TTC549 (cell line): ENCODE data around the gene PSMG2.

Source experiments
- FAIRE-seq: peaks from 2 replicates; lab custom pipeline; 2012; peaks lifted over from hg19 to GRCh38; lab: Jason Lieb, UNC

Gene PSMG2, protein sequence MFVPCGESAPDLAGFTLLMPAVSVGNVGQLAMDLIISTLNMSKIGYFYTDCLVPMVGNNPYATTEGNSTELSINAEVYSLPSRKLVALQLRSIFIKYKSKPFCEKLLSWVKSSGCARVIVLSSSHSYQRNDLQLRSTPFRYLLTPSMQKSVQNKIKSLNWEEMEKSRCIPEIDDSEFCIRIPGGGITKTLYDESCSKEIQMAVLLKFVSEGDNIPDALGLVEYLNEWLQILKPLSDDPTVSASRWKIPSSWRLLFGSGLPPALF

DNA sequence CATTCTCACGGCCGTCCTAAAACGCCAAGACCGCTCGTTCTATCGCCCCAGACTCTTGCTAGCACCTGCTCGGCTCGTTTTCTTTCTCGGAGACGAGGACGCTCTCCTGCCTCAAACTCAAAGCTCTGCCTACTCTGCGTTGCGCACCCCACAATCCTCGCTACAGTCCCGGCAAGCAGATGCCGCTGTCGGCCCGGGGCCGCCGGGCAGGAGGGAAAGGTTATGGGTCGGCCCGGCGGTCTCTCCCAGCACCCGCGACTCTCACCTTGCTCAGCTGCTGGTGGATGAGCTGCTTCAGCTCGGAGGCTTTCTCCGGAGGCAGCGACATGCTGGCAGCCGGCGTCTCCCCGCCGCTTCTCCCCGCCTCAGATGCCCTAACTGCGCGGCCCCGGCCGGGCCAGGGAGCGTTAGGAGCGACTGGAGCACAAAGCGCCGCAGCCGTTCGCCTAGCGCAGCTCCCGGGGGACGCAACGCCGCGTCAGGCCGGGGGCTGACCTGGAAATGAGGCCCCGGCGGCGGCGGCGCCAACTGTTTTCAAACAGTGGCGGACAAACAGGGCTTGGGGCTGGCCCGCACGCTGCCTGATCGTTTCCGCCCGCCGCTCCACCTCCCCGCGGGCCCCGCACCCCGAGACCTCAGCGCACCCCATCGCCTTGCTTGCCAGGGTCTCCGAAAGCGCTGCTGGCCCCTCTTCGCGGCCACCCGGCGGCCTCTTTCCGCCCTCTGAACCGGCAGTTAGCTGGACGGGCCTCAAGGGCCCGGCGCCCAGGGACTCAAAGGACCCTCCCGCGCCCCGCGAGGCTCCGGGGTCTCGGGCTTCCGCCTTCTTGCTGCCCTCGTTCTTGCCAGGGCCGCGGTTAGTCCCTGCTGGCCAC is at the start of gene PSMG2, which contains the start of gene CEP76:
Gene PSMG2 (plus strand): TSS at position 822 of the 875 bp plus-strand sequence. CDS start 66 bp downstream, outside the sequence.
Gene CEP76 (minus strand): TSS at position 503 of the 875 bp plus-strand sequence. CDS start 175 bp downstream, at position 328.
- no peak for FAIRE-seq

GRCh38 chr18:12654971-12655370 is 47.9 kb upstream of the PSMG2 start:
- no peak for FAIRE-seq

GRCh38 chr18:12656605-12656937 is 46.3 kb upstream of the PSMG2 start:
- no peak for FAIRE-seq

DNA sequence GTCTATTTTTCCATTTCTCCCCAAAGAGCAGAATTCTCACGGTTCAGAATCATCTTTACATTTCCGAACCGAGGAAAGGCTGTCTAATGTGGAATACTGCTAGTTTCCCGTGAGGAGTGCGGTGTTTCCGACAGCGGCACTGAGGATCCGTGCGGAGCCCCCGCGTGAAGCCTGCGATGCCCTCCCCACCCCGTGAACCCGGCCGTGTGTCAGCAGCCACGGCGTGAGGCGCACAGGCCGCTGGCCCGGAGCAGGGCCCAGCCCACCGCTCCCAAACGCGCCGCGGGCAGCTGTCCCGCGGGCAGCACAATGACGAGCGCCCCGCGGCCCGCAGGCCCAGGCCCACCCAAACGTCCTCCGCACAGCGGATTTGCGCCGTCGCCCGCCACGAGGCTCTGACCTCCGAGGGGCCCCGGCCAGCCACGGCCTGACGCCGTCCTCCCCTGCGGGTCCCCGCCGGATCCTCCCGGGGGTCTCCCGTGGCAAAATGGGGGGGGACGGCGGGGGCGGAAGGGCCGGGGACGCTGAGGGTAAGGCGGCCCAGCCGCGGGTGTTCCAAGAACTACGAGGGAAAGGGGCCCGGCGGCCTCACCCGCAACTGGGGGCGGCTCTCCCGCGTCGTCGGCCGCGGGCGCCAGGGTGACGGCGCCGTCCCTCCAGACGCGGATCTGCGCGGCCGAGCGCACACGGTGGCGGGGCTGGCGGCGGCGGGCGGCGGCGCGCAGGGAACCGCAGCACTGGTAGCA is 45.7 kb upstream of the PSMG2 start:
- no peak for FAIRE-seq

GRCh38 chr18:12657684-12658425 is 45.0 kb upstream of the PSMG2 start, which contains the start of gene SPIRE1:
Gene SPIRE1, minus strand, starts transcription at chr18:12658107. Its CDS starts 241 bp downstream, at chr18:12657866.
- FAIRE-seq = no peak

DNA sequence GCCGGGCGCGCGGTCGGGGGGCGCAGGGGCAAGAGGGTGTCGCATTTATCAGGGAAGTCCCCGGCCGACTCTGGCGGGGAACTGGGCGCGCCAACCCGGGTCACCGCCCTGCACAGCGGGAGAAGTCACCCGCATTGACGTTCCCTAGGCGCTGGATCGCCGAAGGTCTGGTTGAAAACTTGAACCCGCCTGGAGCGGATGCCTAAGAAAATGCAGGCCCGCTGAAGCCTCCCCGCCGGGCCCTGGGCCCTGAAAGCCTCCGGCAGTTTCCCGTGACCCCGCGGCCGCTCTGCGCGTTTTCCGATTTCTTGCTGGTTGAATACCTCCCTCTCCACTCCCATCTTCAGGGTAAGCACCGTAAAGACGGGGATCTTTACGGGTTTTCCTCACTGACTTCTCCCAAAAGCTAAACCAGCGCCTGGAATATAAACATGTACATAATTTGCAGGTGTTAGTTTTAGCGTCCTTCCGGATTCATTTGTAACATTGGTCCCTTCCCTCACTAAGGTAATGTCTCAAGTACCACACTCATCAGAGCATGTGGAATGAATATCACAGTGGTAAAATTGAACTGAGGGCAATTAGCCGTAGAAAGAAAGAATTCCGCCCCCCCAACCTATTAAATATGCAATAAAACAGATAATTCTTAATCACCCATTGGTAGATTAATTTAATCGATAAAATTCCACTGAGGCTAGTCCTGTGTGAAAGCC is 44.3 kb upstream of the PSMG2 start:
- FAIRE-seq = no peak

- peak; percentile 94 for FAIRE-seq
These were observed 42.8 kb upstream of the PSMG2 start for GRCh38 chr18:12659904-12660605.

- no peak for FAIRE-seq
These were observed 34.8 kb upstream of the PSMG2 start for GRCh38 chr18:12668041-12668440.

DNA sequence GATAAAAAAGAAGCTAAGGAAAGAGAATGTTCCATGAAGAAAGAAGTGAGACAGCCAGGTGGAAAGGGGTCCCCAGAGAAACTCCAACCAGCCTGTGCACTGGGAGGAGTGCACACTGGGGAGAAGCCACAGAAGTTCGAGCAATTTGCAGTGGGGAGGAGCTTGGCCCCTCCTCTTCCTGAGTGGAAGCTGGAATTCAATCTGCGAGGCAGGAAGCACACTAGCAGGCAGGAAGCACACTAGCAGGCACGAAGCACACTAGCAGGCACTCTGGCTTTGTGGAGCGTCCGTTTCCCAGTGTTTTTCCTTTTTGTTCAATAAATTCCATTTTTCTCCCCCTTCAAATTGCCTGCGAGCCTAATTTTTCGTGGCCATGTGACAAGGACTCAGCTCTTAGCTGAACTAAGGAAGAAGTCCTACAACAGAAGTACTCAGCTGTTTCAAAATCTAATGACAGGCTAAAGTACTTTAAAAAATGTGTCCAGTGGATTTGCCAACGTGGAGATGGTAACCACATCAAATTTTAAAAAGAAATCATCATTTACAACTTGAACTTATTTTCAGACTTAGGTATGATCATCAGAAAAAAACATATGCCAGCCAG is 23.6 kb upstream of the PSMG2 start:
- no peak for FAIRE-seq

DNA sequence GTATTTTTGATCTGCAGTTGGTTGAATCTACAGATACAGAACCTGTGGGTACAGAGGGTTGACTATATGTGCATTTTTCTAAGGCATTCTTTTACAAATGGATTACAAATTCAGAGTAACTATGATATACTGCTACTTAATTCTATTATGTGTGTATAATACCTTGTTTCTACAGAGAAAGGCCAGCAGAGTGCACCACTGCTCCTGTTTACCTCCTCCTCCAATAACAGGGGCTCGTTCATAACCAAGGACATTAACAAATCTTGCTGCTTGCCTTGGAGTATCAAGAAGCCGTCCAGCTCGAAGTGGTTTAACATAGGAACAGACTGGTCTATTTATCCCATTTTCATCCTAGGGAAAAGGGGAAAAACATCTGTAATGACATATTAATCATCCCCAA is 16.7 kb upstream of the PSMG2 start:
- FAIRE-seq = no peak

GRCh38 chr18:12689256-12689850 is 13.5 kb upstream of the PSMG2 start:
- no peak for FAIRE-seq

DNA sequence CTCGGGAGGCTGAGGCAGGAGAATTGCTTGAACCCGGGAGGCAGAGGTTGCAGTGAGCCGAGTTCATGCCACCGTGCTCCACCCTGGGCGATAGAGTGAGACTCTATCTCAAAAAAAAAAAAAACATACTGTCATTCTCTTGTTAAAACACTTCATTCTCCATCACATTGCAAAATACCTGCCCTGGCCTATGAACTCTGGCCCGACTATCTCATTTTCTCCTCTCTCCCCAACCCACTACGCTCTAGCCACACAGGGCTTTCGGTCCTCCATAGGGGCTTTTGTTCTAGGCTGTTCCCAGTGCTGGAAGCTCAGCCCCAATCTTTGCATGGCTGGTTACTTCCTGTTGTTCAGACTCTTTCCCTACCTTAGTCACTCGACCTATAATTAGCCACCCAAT is 10.6 kb upstream of the PSMG2 start:
- no peak for FAIRE-seq

DNA sequence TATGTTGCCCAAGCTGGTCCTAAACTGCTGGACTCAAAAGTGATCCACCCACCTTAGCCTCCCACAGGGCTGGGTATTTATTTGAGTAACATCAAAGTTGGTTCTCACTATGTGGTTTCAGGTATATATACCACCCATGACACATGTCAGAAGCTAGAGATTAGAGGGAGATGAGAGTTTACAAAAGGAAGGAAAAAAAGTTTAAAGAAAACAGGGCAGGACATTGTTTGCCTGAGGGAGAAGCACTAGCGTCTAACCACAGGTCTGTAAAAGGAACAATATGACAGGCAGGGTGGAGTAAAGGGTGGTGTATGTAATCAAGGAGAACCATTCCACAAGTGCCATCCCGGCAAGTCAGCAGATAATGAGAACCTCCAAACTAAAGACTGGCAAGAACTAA is 8.8 kb upstream of the PSMG2 start:
- FAIRE-seq = no peak

DNA sequence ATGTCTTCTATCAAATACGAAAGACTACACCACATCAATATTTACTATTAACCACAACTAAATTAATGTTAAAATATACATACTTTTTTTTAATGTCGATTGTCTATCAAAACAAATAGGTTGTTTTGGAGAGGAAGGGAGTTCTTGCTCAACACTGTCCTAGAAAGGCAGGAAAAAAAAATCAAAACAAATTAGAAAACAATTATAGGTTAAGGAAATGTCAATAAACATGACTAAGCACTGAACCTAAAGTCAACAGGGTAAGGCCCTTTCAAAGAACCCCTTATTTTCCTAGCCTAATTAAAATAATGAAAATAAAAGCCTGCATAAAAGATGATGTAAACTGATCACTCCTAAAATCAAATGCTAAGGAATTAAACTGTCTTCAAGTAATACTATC is 3.1 kb upstream of the PSMG2 start:
- no peak for FAIRE-seq

DNA sequence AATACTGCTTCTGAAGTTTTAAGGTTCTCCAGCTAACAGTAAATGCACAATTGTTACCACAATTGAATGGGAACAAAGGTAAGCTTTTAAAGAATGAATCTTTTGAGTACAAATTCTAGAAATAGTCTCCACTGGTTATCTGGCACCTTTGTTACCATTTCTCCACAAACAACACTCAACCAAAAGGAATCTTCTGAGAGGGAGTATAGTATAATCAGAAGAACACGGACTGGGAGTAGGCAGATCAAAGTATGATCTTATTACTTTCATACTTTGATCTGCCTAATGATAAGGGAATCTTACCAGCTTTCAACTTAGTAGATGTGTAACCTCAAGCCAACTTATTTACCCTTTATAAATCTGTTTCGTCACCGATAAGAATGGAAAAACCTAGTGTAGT is 1.7 kb upstream of the PSMG2 start:
- FAIRE-seq = no peak

DNA sequence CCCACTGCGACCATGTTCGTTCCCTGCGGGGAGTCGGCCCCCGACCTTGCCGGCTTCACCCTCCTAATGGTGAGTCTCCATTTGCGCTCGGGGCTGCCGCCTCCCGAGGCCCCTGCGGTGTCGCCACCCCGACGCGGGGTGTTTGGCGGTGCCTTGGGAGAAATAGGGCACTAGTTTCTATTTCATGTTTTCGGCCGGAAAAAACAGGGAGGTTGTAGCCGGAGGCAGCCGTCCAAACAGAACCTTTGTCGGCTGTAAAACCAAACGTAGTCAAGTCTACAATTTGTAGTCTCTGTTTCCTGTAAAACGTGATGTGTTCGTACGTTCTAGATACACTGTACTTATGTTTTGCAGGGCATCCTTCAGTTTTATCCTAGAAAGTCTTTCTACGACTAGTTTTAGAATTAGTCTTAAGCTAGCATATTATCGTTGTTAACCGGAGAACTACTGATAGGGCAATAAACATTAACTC is 290 bp downstream of the PSMG2 start:
- no peak for FAIRE-seq

- FAIRE-seq = no peak
These were observed 822 bp downstream of the PSMG2 start for GRCh38 chr18:12703664-12704063.

DNA sequence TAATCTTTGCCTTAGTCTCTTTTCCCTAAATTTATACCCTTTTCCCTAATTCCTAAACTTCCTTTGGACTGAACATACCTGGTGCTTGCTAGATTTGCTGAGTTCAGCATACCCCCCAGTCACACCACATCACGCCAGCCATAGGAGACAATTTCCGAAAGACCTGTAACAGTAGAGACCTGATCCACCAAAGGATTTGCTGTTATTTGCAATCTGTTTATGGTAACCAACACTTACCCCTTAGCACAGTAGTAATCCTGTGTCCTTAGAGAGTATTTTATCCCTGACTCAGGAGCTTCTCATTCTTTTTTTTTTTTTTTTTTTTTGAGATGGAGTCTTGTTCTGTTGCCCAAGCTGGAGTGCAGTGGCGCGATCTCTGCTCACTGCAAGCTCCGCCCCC is 8.6 kb downstream of the PSMG2 start:
- no peak for FAIRE-seq

DNA sequence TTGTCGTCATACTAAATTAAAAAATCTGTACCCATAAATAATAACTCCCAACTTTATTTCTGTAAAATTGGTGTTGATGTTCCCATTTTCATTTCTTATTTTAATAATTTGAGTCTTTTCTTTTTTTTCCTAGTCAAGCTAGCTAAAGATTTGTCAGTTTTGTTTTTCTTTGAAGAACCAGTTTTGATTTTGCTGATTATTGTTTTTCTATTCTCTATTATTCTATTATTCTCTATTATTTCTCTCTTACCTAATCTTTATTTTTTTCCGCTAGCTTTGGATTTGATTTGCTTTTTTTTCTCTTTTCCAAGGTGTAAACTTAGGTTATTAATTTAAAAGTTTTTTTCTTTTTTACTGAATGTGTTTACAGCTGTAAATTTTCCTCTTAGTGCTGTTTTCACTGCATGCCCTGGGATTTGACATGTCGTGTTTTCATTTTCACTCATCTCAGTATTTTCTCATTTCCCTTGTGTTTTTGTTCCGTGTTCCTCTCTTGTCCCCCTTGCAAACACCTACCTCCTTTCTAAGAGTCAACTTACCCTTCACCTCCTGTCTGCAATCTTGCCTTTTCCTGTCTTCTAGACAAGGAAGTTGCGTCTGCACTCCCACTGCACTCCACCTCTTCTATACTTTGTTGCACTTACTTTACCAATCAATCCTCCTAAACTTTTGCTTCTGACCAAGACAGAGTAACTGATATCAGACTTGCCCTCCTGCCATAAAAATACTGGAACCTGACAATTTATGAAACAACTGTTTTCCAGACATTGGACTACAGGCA is 18.8 kb downstream of the PSMG2 start:
- FAIRE-seq = no peak
